Esophagus squamous epithelium (tissue), 4 donors: ENCODE measurements around the gene IFITM2.

ENCODE experiments used
- POLR2A ChIP-seq, 4 donors: fragments of 450-650 bp; IDR thresholded peaks; one replicate each; pipeline ENCODE4 v1.6.1; 2017; ENCODE audit warnings: antibody characterized with exemption in 4 of 4, mild to moderate bottlenecking in 4 of 4, moderate library complexity in 3 of 4
- TF ChIP-seq, protein P1 (sequence below), 6 experiments: fragments of 450-650 bp in 4 of 6; fragments of 200-600 bp in 2 of 6; sonication (generic) in 2 of 6; IDR thresholded peaks; one replicate each; pipeline ENCODE4 v1.5.1; 2016 to 2019; ENCODE audit warnings: antibody characterized with exemption in 6 of 6, mild to moderate bottlenecking in 4 of 6, moderate library complexity in 4 of 6

DNA sequence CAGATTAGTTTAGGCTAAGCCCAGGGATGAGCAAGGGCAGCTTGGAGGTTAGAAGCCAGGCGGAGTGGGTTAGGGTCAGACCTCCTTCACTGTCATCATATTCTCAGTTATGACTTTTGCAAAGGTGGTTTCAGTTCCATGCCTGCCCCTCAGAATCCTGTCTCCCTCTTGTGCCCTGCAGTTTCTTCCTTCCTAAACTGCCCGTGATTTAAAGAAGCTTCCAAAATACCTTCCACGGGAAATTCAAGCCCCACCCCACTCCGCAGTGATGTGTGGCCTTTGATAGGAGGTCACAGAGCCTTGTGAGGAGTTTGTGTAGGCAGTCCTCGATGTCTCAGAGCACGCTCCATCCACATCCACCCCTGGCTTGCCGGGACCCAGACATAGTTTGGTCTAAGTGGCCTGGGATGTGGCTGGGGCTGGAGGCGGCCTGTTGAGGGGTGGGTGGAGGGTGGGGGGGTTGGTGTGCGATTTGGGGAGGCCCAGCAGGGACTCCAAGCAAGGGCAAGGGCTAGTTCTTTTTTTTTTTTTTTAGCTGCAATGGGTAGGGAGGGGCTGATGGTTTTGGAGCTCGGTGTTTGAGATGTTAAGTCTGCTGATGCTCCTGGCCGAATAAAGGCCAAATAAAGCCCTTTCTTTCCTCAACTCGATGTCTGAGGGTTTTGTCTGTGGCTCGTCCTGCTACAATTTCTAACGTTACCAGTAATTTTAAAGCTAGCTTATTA, 4.6 kb downstream of the IFITM2 start:
- TF ChIP-seq, protein P1, sequence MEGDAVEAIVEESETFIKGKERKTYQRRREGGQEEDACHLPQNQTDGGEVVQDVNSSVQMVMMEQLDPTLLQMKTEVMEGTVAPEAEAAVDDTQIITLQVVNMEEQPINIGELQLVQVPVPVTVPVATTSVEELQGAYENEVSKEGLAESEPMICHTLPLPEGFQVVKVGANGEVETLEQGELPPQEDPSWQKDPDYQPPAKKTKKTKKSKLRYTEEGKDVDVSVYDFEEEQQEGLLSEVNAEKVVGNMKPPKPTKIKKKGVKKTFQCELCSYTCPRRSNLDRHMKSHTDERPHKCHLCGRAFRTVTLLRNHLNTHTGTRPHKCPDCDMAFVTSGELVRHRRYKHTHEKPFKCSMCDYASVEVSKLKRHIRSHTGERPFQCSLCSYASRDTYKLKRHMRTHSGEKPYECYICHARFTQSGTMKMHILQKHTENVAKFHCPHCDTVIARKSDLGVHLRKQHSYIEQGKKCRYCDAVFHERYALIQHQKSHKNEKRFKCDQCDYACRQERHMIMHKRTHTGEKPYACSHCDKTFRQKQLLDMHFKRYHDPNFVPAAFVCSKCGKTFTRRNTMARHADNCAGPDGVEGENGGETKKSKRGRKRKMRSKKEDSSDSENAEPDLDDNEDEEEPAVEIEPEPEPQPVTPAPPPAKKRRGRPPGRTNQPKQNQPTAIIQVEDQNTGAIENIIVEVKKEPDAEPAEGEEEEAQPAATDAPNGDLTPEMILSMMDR (IDR thresholded peaks at IDR 0.05): no peak
- TF ChIP-seq POLR2A (IDR thresholded peaks at IDR 0.05): peak in 1 of 4 donors; percentile 19
